Fibroblast of lung (primary cell): ENCODE data around the gene SRL. TPM values are rescaled to one million over a fixed set of nuclear protein-coding genes. Genes with fewer than 3 reads are reported as not detected.

ENCODE experiments used
- DNase-seq, 2 donors: peaks; one replicate each; pipeline versions ENCODE4 v3.0.0 to v3.0.0-alpha.2; 2010; ENCODE audit warnings: low read depth in 2 of 2
- H2AFZ ChIP-seq: 2 replicates; pipeline ENCODE4 v1.5.1; 2012; ENCODE audit warnings: low read length, control low read depth, inconsistent platforms
- H3K27ac ChIP-seq: 2 replicates; pipeline ENCODE4 v1.5.1; 2011; ENCODE audit warnings: low read length, control low read depth; ENCODE audit not compliant: insufficient read depth
- H3K27me3 ChIP-seq: 2 replicates; pipeline ENCODE4 v1.5.1; 2011; ENCODE audit warnings: mild to moderate bottlenecking, low read length; ENCODE audit not compliant: control insufficient read depth, insufficient read depth
- H3K36me3 ChIP-seq: 2 replicates; pipeline ENCODE4 v1.5.1; 2011; ENCODE audit warnings: low read length; ENCODE audit not compliant: control insufficient read depth, insufficient read depth
- H3K4me1 ChIP-seq: 2 replicates; pipeline ENCODE4 v1.5.1; 2011; ENCODE audit warnings: low read length; ENCODE audit not compliant: control insufficient read depth, insufficient read depth; ENCODE audit errors: extremely low read depth
- H3K4me2 ChIP-seq: 2 replicates; pipeline ENCODE4 v1.5.1; 2011; ENCODE audit warnings: low read length, control low read depth; ENCODE audit not compliant: insufficient read depth; ENCODE audit errors: extremely low read depth
- H3K4me3 ChIP-seq, 4 experiments: fragments of 200-600 bp in 1 of 4; sonication (generic) in 1 of 4; replicated peaks in 1 of 4; 2 replicates each; pipeline ENCODE4 v1.5.1; 2011 to 2016; ENCODE audit warnings: low read length in 4 of 4, low read depth in 3 of 4, mild to moderate bottlenecking in 3 of 4, control low read depth in 2 of 4, inconsistent platforms in 1 of 4, mixed read lengths in 1 of 4; ENCODE audit not compliant: insufficient read depth in 1 of 4; ENCODE audit errors: control extremely low read depth in 1 of 4
- H3K79me2 ChIP-seq: 2 replicates; pipeline ENCODE4 v1.5.1; 2012; ENCODE audit warnings: mild to moderate bottlenecking, low read length, inconsistent platforms; ENCODE audit not compliant: control insufficient read depth, insufficient read depth
- H3K9ac ChIP-seq: 2 replicates; pipeline ENCODE4 v1.5.1; 2011; ENCODE audit warnings: mild to moderate bottlenecking, low read length, control low read depth; ENCODE audit not compliant: insufficient read depth
- H3K9me3 ChIP-seq: 2 replicates; pipeline ENCODE4 v1.5.1; 2012; ENCODE audit warnings: low read depth, low read length; ENCODE audit not compliant: control insufficient read depth, insufficient read depth
- H4K20me1 ChIP-seq: 2 replicates; pipeline ENCODE4 v1.5.1; 2011; ENCODE audit warnings: low read length; ENCODE audit not compliant: control insufficient read depth, insufficient read depth; ENCODE audit errors: extremely low read depth
- EZH2 ChIP-seq: IDR thresholded peaks from 2 replicates; pipeline ENCODE4 v1.5.1; 2012; ENCODE audit warnings: low read length, control low read depth, mild to moderate bottlenecking; ENCODE audit errors: missing control alignments
- polyA minus RNA-seq: library from RNA; depleted of rRNA, polyadenylated mRNA; stranded (reverse); fragments of >200 nt; gene quantifications from 2 replicates; pipeline ENCODE4 v1.2.3, GENCODE V29; 2011; ENCODE audit warnings: low replicate concordance
- polyA plus RNA-seq, 2 donors: library from polyadenylated mRNA; depleted of rRNA in 1 of 2; stranded (reverse) in 1 of 2; unstranded in 1 of 2; fragments of >200 nt; gene quantifications; 2 replicates each; pipeline ENCODE4 v1.2.1, GENCODE V29; 2011 to 2012; ENCODE audit warnings: missing spikeins in 1 of 2
- total RNA-seq: library from RNA; depleted of rRNA; stranded (reverse); fragments of >200 nt; gene quantifications from 2 replicates; pipeline ENCODE4 v1.2.1, GENCODE V29; 2014
- TF ChIP-seq, protein P1 (sequence below), 2 donors: IDR thresholded peaks in 1 of 2; conservative IDR thresholded peaks in 1 of 2; 1 replicate in 1 of 2; 2 replicates in 1 of 2; pipeline ENCODE4 v1.5.1; 2011 to 2012; ENCODE audit warnings: low read length in 2 of 2, control low read depth in 1 of 2, inconsistent platforms in 1 of 2, low read depth in 1 of 2, mild to moderate bottlenecking in 1 of 2

Gene SRL
- total RNA-seq (under 0.01 and 0.17 TPM in 2 replicates), polyA plus RNA-seq (0.07 TPM in 2 replicates), polyA minus RNA-seq (not detected in 2 replicates)
- 0.03 and 0.06 TPM in 2 replicates for polyA plus RNA-seq (2012)

DNA sequence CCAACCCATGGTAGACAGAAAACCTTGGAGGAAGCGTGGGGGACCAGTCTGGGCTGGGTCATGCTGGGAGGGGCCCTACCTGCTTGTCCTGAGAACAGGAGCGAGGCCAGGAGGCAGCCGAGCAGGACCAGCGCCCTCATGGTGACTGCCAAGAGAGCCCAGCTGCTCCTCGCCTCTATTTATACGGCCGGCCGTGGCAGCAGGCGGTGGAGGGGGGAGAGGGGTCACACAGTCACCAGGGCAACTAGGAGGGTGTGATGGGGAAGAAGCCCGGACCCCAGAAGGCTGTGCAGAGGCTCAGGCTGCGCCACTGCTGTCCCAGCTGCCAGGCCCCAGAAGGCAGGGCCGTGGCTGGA is at the start of gene SRL:
Gene SRL, minus strand, starts transcription at position 153 of the 356 bp plus-strand sequence. Its CDS starts 13 bp downstream, at position 140.
- Histone ChIP-seq H3K79me2 (no peaks in the 10 kb centered on the region), H3K27ac (no peak within 1 kb of the TSS), H3K4me3 (no peak within 1 kb of the TSS), H3K9me3 (no peaks in the 10 kb centered on the region), H2AFZ (no peak within 1 kb of the TSS), H3K27me3 (no peaks in the 10 kb centered on the region), H3K4me1 (no peaks in the 10 kb centered on the region), H3K36me3 (no peaks in the 10 kb centered on the region), H3K4me2 (no peak within 1 kb of the TSS), H4K20me1 (no peaks in the 10 kb centered on the region), H3K9ac (no peak within 1 kb of the TSS)
- no peak for DNase-seq
- no peak for TF ChIP-seq EZH2
- TF ChIP-seq, protein P1, sequence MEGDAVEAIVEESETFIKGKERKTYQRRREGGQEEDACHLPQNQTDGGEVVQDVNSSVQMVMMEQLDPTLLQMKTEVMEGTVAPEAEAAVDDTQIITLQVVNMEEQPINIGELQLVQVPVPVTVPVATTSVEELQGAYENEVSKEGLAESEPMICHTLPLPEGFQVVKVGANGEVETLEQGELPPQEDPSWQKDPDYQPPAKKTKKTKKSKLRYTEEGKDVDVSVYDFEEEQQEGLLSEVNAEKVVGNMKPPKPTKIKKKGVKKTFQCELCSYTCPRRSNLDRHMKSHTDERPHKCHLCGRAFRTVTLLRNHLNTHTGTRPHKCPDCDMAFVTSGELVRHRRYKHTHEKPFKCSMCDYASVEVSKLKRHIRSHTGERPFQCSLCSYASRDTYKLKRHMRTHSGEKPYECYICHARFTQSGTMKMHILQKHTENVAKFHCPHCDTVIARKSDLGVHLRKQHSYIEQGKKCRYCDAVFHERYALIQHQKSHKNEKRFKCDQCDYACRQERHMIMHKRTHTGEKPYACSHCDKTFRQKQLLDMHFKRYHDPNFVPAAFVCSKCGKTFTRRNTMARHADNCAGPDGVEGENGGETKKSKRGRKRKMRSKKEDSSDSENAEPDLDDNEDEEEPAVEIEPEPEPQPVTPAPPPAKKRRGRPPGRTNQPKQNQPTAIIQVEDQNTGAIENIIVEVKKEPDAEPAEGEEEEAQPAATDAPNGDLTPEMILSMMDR (conservative IDR thresholded peaks at IDR 0.05 in 1 of 2, IDR thresholded peaks at IDR 0.05 in 1 of 2; ENCODE audit: low read depth in 1 of 2, low read length in 2 of 2): no peak

DNA sequence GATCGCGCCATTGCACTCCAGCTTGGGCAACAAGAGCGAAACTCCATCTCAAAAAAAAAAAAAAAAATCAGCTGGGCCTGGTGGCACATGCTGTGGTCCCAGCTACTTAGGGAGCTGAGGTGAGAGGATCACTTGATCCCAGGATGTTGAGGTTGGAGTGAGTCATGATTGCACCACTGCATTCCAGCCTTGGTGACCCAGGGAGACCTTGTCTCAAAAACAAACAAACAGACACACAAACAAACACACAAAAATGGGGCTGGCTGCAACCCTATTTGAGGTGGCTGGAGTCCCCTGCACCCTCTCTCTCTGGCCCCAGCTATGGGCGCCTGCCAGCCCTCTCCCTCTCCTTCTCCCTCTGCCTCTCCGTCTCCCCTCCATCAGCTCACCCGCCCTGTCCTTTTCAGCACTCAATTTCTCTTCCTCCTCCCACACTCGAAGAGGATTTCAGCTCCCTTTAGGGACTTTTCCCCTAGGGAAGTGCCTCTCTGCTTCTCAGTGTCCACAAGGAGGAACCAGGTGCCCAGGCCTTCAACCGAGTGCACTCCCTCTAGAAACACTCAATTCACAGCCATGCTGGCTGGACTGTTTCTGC is 48.5 kb upstream of the SRL start:
- Histone ChIP-seq H2AFZ (no peak overlapping the region), H3K27me3 (no peaks in the 10 kb centered on the region), H3K4me3 (no peak overlapping the region), H3K9ac (no peak overlapping the region), H3K36me3 (no peaks in the 10 kb centered on the region), H3K4me2 (no peak overlapping the region), H3K4me1 (peaks cover 24% of the 10 kb centered on the region), H4K20me1 (no peaks in the 10 kb centered on the region), H3K9me3 (no peaks in the 10 kb centered on the region), H3K27ac (no peak overlapping the region), H3K79me2 (no peaks in the 10 kb centered on the region)
- DNase-seq: peak; percentile 61 to 70
- TF ChIP-seq, protein P1 (conservative IDR thresholded peaks at IDR 0.05 in 1 of 2, IDR thresholded peaks at IDR 0.05 in 1 of 2; ENCODE audit: low read depth in 1 of 2, low read length in 2 of 2): peak; percentile 28 to 44
- TF ChIP-seq EZH2: no peak

DNA sequence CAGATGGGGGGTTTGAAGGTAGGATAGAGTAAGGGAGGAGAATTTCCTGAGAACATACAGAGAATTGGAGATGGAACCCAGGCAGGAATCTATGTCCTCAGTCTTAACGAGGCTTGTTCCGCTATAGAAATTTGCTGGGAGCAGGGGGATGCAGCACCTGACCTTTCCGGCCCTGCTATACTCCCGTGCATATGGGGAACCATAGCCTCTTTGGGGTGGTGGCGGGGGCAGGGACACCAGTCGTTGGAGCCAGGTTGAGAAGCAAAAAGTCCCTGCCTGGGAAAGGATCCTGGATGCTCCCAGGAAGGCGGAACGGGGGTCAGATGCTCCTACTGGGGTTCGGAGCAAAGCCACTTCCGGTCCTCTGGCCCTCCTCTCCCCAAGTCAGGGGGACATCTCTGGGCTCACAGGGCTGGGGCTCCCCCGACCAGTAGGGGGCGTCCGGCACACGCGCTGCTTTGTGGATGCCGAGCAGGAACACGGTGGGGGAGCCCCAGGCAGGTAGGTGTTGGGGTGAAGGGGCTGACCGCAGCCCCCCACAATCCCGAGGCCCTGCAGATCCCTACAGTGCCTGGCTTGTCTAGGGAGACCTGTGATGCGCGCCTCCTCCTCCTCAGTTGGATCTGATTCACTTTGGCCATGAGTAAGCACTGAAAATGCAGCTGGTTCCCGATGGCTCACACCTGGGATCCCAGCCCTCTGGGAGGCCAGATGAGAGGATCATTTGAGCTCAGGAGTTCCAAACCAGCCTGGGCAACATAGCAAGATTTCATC is 46.5 kb upstream of the SRL start:
- Histone ChIP-seq H3K36me3 (no peaks in the 10 kb centered on the region), H2AFZ (no peak overlapping the region), H3K79me2 (no peaks in the 10 kb centered on the region), H4K20me1 (no peaks in the 10 kb centered on the region), H3K27ac (no peak overlapping the region), H3K4me1 (peaks cover 19% of the 10 kb centered on the region), H3K9ac (no peak overlapping the region), H3K4me2 (peak overlapping the region; percentile 51), H3K4me3 (no peak overlapping the region), H3K27me3 (no peaks in the 10 kb centered on the region), H3K9me3 (no peaks in the 10 kb centered on the region)
- DNase-seq: peak; percentile 53 to 70
- TF ChIP-seq EZH2: no peak
- TF ChIP-seq, protein P1 (conservative IDR thresholded peaks at IDR 0.05 in 1 of 2, IDR thresholded peaks at IDR 0.05 in 1 of 2; ENCODE audit: low read depth in 1 of 2, low read length in 2 of 2): peak; percentile 83 to 92
